Endothelial cell (in vitro differentiated cells): ENCODE data around the gene GOLGA6L24. TPM values are rescaled to one million over a fixed set of nuclear protein-coding genes. Genes with fewer than 3 reads are reported as not detected.
A peak's percentile ranks its signal among the peaks of the same experiment; 100 is the strongest.
"Not testable (repeated sequence)": the region's sequence is repeated elsewhere in the genome, so short reads cannot be mapped to it uniquely, and the experiment has no call there.

Experiments
- DNase-seq: peaks from one replicate; pipeline ENCODE4 v3.0.0; 2021; ENCODE audit warnings: low spot score
- H3K27ac Mint-ChIP-seq: one replicate; pipeline ENCODE4 v1.8.0; 2021; ENCODE audit warnings: mixed read lengths, inconsistent platforms; ENCODE audit not compliant: unreplicated experiment
- H3K27me3 Mint-ChIP-seq: one replicate; pipeline ENCODE4 v1.8.0; 2021; ENCODE audit warnings: mild to moderate bottlenecking, moderate library complexity, mixed read lengths, inconsistent platforms; ENCODE audit not compliant: unreplicated experiment
- H3K36me3 Mint-ChIP-seq: one replicate; pipeline ENCODE4 v1.8.0; 2021; ENCODE audit warnings: mild to moderate bottlenecking, low read depth, mixed read lengths, inconsistent platforms; ENCODE audit not compliant: unreplicated experiment
- H3K4me1 Mint-ChIP-seq: one replicate; pipeline ENCODE4 v1.8.0; 2021; ENCODE audit warnings: mild to moderate bottlenecking, mixed read lengths, inconsistent platforms; ENCODE audit not compliant: unreplicated experiment
- H3K4me3 Mint-ChIP-seq: one replicate; pipeline ENCODE4 v1.8.0; 2021; ENCODE audit warnings: mild to moderate bottlenecking, mixed read lengths, inconsistent platforms; ENCODE audit not compliant: unreplicated experiment
- H3K9me3 Mint-ChIP-seq: one replicate; pipeline ENCODE4 v1.8.0; 2021; ENCODE audit warnings: mixed read lengths, inconsistent platforms; ENCODE audit not compliant: unreplicated experiment
- long read RNA-seq: library from polyadenylated mRNA; unstranded; transcript quantifications from one replicate; pipeline ENCODE4 v2.0.0, GENCODE V29; 2020; ENCODE audit not compliant: unreplicated experiment
- total RNA-seq: library from RNA; stranded (reverse); fragmentation: NEBNext Ultra II Directional; extraction: Animal tissue kit (Norgen Biotek cat#: 25700); gene quantifications from one replicate; pipeline ENCODE4 v1.2.1, GENCODE V29; 2021; ENCODE audit not compliant: unreplicated experiment

GOLGA6L24 gene
- total RNA-seq: not detected
- long read RNA-seq: 0 reads

- not testable (repeated sequence) for DNase-seq, H3K27ac Mint-ChIP-seq, H3K36me3 Mint-ChIP-seq, H3K9me3 Mint-ChIP-seq, H3K4me1 Mint-ChIP-seq, H3K4me3 Mint-ChIP-seq, H3K27me3 Mint-ChIP-seq
Observed at GRCh38 chr15:28357984-28358383, at the start of gene GOLGA6L24. Gene GOLGA6L24 (minus strand): TSS chr15:28358084. CDS start chr15:28358023, 61 bp downstream.

GRCh38 chr15:28402774-28403435 lies 45.0 kb upstream of the GOLGA6L24 start:
- not testable (repeated sequence) for H3K27ac Mint-ChIP-seq, DNase-seq

GRCh38 chr15:28396022-28396421 lies 38.1 kb upstream of the GOLGA6L24 start:
- not testable (repeated sequence) for H3K4me1 Mint-ChIP-seq, H3K9me3 Mint-ChIP-seq, H3K4me3 Mint-ChIP-seq, DNase-seq, H3K36me3 Mint-ChIP-seq, H3K27ac Mint-ChIP-seq, H3K27me3 Mint-ChIP-seq

More at GRCh38 chr15:28402774-28403435, 45.0 kb upstream of the GOLGA6L24 start:
- not testable (repeated sequence) for H3K9me3 Mint-ChIP-seq, H3K36me3 Mint-ChIP-seq, H3K27me3 Mint-ChIP-seq, H3K4me3 Mint-ChIP-seq, H3K4me1 Mint-ChIP-seq

- not testable (repeated sequence) for H3K4me1 Mint-ChIP-seq, H3K36me3 Mint-ChIP-seq, H3K9me3 Mint-ChIP-seq, H3K27me3 Mint-ChIP-seq, H3K4me3 Mint-ChIP-seq, H3K27ac Mint-ChIP-seq, DNase-seq
Observed at GRCh38 chr15:28380053-28380452, 22.2 kb upstream of the GOLGA6L24 start.

- not testable (repeated sequence) for H3K4me3 Mint-ChIP-seq, H3K27me3 Mint-ChIP-seq, H3K4me1 Mint-ChIP-seq, H3K27ac Mint-ChIP-seq, H3K9me3 Mint-ChIP-seq, H3K36me3 Mint-ChIP-seq, DNase-seq
Observed at GRCh38 chr15:28378364-28378763, 20.5 kb upstream of the GOLGA6L24 start, which contains the start of gene GOLGA8F. Gene GOLGA8F (plus strand): TSS chr15:28378664. CDS start chr15:28378762, 98 bp downstream.

GRCh38 chr15:28365502-28365901 lies 7.6 kb upstream of the GOLGA6L24 start:
- not testable (repeated sequence) for H3K9me3 Mint-ChIP-seq, H3K4me1 Mint-ChIP-seq, DNase-seq, H3K27me3 Mint-ChIP-seq, H3K4me3 Mint-ChIP-seq, H3K36me3 Mint-ChIP-seq, H3K27ac Mint-ChIP-seq

GRCh38 chr15:28322129-28322588 lies 35.7 kb downstream of the GOLGA6L24 start, which contains the start of gene HERC2:
Gene HERC2 (minus strand): TSS chr15:28322179. CDS start chr15:28321433, 746 bp downstream.
- H3K9me3 Mint-ChIP-seq, H3K4me1 Mint-ChIP-seq, DNase-seq, H3K27me3 Mint-ChIP-seq, H3K36me3 Mint-ChIP-seq: not testable (repeated sequence)
- Mint-ChIP-seq H3K27ac (peak within 1 kb of the TSS; percentile 87), H3K4me3 (peak within 1 kb of the TSS; percentile 99)

GRCh38 chr15:28321358-28322078 lies 36.4 kb downstream of the GOLGA6L24 start:
- H3K9me3 Mint-ChIP-seq, H3K4me1 Mint-ChIP-seq, H3K27me3 Mint-ChIP-seq, DNase-seq, H3K36me3 Mint-ChIP-seq: not testable (repeated sequence)
- H3K4me3 Mint-ChIP-seq: peak overlapping the region; percentile 99
- peak overlapping the region; percentile 87 for H3K27ac Mint-ChIP-seq

GRCh38 chr15:28319725-28320124 lies 38.2 kb downstream of the GOLGA6L24 start:
- peaks cover 11% of the 10 kb centered on the region for H3K36me3 Mint-ChIP-seq
- not testable (repeated sequence) for H3K27ac Mint-ChIP-seq, H3K4me1 Mint-ChIP-seq, H3K27me3 Mint-ChIP-seq, H3K4me3 Mint-ChIP-seq, H3K9me3 Mint-ChIP-seq, DNase-seq

- H3K4me1 Mint-ChIP-seq, H3K27ac Mint-ChIP-seq, H3K27me3 Mint-ChIP-seq, DNase-seq, H3K4me3 Mint-ChIP-seq, H3K9me3 Mint-ChIP-seq: not testable (repeated sequence)
- peaks cover 16% of the 10 kb centered on the region for H3K36me3 Mint-ChIP-seq
Observed at GRCh38 chr15:28318828-28319227, 39.1 kb downstream of the GOLGA6L24 start.

- H3K4me1 Mint-ChIP-seq, H3K4me3 Mint-ChIP-seq, DNase-seq, H3K9me3 Mint-ChIP-seq, H3K27me3 Mint-ChIP-seq, H3K27ac Mint-ChIP-seq: not testable (repeated sequence)
- H3K36me3 Mint-ChIP-seq: peaks cover 16% of the 10 kb centered on the region
Observed at GRCh38 chr15:28318122-28318521, 39.8 kb downstream of the GOLGA6L24 start.

- DNase-seq, H3K27ac Mint-ChIP-seq, H3K27me3 Mint-ChIP-seq, H3K4me3 Mint-ChIP-seq, H3K9me3 Mint-ChIP-seq, H3K4me1 Mint-ChIP-seq: not testable (repeated sequence)
- peaks cover 16% of the 10 kb centered on the region for H3K36me3 Mint-ChIP-seq
Observed at GRCh38 chr15:28316958-28317357, 40.9 kb downstream of the GOLGA6L24 start.
